Activated CD8-positive, alpha-beta T cell treated with anti-CD3 and anti-CD28 coated beads, Interleukin-2, amount 10 ng/mL, durations not matched to agents 7 days and 5 days (primary cell): Measurements from ENCODE around the gene VHLL. TPM values are rescaled to one million over a fixed set of nuclear protein-coding genes. Genes with fewer than 3 reads are reported as not detected.

ENCODE experiments used
- ATAC-seq: fragments of 150-1000 bp; cut with Tn5 transposase; one replicate; pipeline ENCODE4 v1.10.0; 2021; ENCODE audit warnings: moderate library complexity
- CTCF ChIA-PET: fragments of 350-600 bp; sonication (Branson Sonifier 250); formaldehyde crosslinking; loops from one replicate; lab custom pipeline; 2021; ENCODE audit warnings: antibody characterized with exemption; lab: Charles Lee
- POLR2A ChIA-PET: fragments of 350-600 bp; sonication (Branson Sonifier 250); formaldehyde crosslinking; loops from one replicate; lab custom pipeline; 2021; ENCODE audit warnings: antibody characterized with exemption; lab: Charles Lee
- DNase-seq: peaks from one replicate; pipeline ENCODE4 v3.0.0-alpha.2; 2020
- H3K27ac Mint-ChIP-seq: one replicate; pipeline ENCODE4 v1.8.0; 2021; ENCODE audit warnings: mild to moderate bottlenecking, mixed read lengths
- H3K27me3 Mint-ChIP-seq: one replicate; pipeline ENCODE4 v1.8.0; 2021; ENCODE audit warnings: low read depth, mixed read lengths
- H3K36me3 Mint-ChIP-seq: one replicate; pipeline ENCODE4 v1.8.0; 2021; ENCODE audit warnings: low read depth, mixed read lengths
- H3K4me1 Mint-ChIP-seq: one replicate; pipeline ENCODE4 v1.8.0; 2021; ENCODE audit warnings: low read depth, mixed read lengths
- H3K4me3 Mint-ChIP-seq: one replicate; pipeline ENCODE4 v1.8.0; 2021; ENCODE audit warnings: mild to moderate bottlenecking, mixed read lengths
- H3K9me3 Mint-ChIP-seq: one replicate; pipeline ENCODE4 v1.8.0; 2022; ENCODE audit warnings: mixed read lengths; ENCODE audit not compliant: insufficient read depth
- total RNA-seq, 2 experiments: library from RNA; stranded (reverse); gene quantifications; one replicate each; pipeline ENCODE4 v1.2.3, GENCODE V29; 2021

The VHLL gene
- total RNA-seq, 2 experiments from 2014 or later: not detected

- ATAC-seq: no peak
- no peak overlapping the region for H3K4me3 Mint-ChIP-seq
- peaks cover 37% of the 10 kb centered on the region for H3K4me1 Mint-ChIP-seq
- H3K27ac Mint-ChIP-seq: no peak overlapping the region
- H3K36me3 Mint-ChIP-seq: peaks cover 39% of the 10 kb centered on the region
- CTCF ChIA-PET: interaction anchor here (0.6 to 4.5 kb wide), 12 partner anchors 8 to 424 kb away, joined by 3 to 29 read pairs (median 4); no protein-coding TSS in a partner anchor
- no peaks in the 10 kb centered on the region for H3K27me3 Mint-ChIP-seq
- H3K9me3 Mint-ChIP-seq: no peaks in the 10 kb centered on the region
- DNase-seq: no peak
- POLR2A ChIA-PET: interaction anchor here (1.0 to 1.3 kb wide), 2 partner anchors 9 to 20 kb away, joined by 3 to 4 read pairs; no protein-coding TSS in a partner anchor
Observed at GRCh38 chr1:156279837-156280236, 19.3 kb downstream of the VHLL start.

DNA sequence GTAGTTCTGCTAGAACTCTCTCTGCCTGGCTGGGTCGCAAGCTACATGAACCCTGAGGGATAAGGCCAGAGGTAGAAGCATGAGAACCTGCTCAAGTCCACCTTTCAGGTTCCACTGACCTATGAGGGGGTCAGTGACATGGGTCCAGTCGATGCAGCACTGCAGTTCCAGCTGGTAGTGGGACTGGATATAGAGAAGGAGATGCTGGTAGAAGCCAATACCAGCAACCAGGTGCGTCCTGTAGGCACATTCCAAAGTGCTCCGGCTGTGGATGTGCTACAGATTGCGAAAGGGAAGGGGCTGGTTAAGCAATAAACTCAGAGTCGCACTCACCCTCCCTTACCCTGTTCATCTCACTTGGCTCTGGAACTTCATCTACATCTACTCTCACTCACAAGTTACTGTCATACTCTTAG, 22.1 kb downstream of the VHLL start:
- peak overlapping the region; percentile 21 for H3K27ac Mint-ChIP-seq
- ChIA-PET POLR2A (no interaction called here), CTCF (interaction anchor here (1.1 to 1.6 kb wide), 2 partner anchors 136 to 180 kb away, joined by 4 read pairs; no protein-coding TSS in a partner anchor)
- no peaks in the 10 kb centered on the region for H3K27me3 Mint-ChIP-seq
- ATAC-seq (no peak), DNase-seq (no peak)
- H3K4me1 Mint-ChIP-seq: peaks cover 21% of the 10 kb centered on the region
- H3K36me3 Mint-ChIP-seq: peaks cover 63% of the 10 kb centered on the region
- H3K9me3 Mint-ChIP-seq: no peaks in the 10 kb centered on the region
- no peak overlapping the region for H3K4me3 Mint-ChIP-seq

DNA sequence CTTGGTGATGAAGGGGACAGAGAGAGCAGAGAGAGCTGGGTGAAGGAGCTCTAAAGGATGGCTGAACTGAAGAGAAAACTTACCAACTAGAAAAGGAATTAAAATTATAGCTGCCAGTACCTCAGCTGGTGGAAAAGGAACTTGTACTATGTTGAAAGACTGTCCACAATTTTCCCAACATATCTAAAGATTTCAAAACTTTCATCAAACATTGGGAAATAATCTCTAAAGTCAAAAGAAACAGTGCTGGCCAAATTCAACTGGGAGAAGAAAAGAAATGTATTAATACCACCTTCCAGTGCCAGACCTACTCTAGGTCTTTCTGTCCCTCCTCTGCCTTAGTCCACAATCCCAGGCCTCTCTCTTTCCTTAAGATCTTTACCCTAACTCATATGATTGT, 22.6 kb downstream of the VHLL start:
- no peak for ATAC-seq
- Mint-ChIP-seq H3K27me3 (no peaks in the 10 kb centered on the region), H3K36me3 (peaks cover 65% of the 10 kb centered on the region), H3K27ac (peak overlapping the region; percentile 37), H3K9me3 (no peaks in the 10 kb centered on the region), H3K4me1 (peaks cover 20% of the 10 kb centered on the region), H3K4me3 (no peak overlapping the region)
- POLR2A ChIA-PET: interaction anchor here (1.4 kb wide), 1 partner anchor 31 kb away, joined by 3 read pairs; no protein-coding TSS in a partner anchor
- CTCF ChIA-PET: interaction anchor here (1.1 to 1.6 kb wide), 2 partner anchors 135 to 180 kb away, joined by 4 read pairs; no protein-coding TSS in a partner anchor
- no peak for DNase-seq

- Mint-ChIP-seq H3K27ac (no peak overlapping the region), H3K4me3 (no peak overlapping the region), H3K9me3 (no peaks in the 10 kb centered on the region), H3K27me3 (no peaks in the 10 kb centered on the region), H3K36me3 (peaks cover 68% of the 10 kb centered on the region), H3K4me1 (no peaks in the 10 kb centered on the region)
- no peak for ATAC-seq
- POLR2A ChIA-PET: interaction anchor here (1.6 to 2.7 kb wide), 2 partner anchors 10 to 12 kb away, joined by 4 to 12 read pairs; partner anchors contain the start of gene SMG5
- CTCF ChIA-PET: interaction anchor here (3.0 kb wide), 1 partner anchor 10 kb away, joined by 12 read pairs; no protein-coding TSS in a partner anchor
- no peak for DNase-seq
Observed at GRCh38 chr1:156270314-156270713, 28.8 kb downstream of the VHLL start.

DNA sequence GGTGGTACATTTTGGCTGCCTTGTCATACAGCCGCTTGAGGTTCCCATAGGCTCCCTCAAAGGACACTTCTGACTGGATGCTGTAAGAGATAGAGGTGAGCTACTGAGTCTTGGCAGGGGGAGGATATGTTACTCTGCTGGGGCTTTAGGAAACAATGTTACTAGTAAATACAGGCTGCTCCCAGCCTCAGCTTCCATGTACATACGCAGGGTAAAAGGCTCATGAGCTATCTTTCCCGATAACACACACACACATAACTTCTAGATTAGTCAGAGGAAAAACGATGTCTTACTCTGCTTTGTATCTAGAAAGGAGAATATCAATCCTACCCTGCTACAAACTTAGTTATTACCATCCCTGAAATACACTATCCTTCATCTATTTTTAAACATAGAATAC, 30.8 kb downstream of the VHLL start:
- ATAC-seq (no peak), DNase-seq (no peak)
- Mint-ChIP-seq H3K4me1 (no peaks in the 10 kb centered on the region), H3K4me3 (no peak overlapping the region), H3K9me3 (no peaks in the 10 kb centered on the region), H3K36me3 (peaks cover 65% of the 10 kb centered on the region), H3K27ac (no peak overlapping the region), H3K27me3 (no peaks in the 10 kb centered on the region)
- POLR2A ChIA-PET: interaction anchor here (0.6 kb wide), 1 partner anchor 291 kb away, joined by 3 read pairs; no protein-coding TSS in a partner anchor
- CTCF ChIA-PET: no interaction called here

GRCh38 chr1:156266051-156266450, 33.1 kb downstream of the VHLL start:
- ATAC-seq (no peak), DNase-seq (no peak)
- H3K27ac Mint-ChIP-seq: no peak overlapping the region
- H3K4me3 Mint-ChIP-seq: no peak overlapping the region
- H3K9me3 Mint-ChIP-seq: no peaks in the 10 kb centered on the region
- no peaks in the 10 kb centered on the region for H3K27me3 Mint-ChIP-seq
- ChIA-PET CTCF (interaction anchor here (2.0 kb wide), 1 partner anchor 54 kb away, joined by 6 read pairs; no protein-coding TSS in a partner anchor), POLR2A (no interaction called here)
- no peaks in the 10 kb centered on the region for H3K4me1 Mint-ChIP-seq
- H3K36me3 Mint-ChIP-seq: peaks cover 61% of the 10 kb centered on the region

- DNase-seq (no peak), ATAC-seq (no peak)
- peaks cover 1% of the 10 kb centered on the region for H3K4me1 Mint-ChIP-seq
- H3K27me3 Mint-ChIP-seq: no peaks in the 10 kb centered on the region
- H3K4me3 Mint-ChIP-seq: no peak overlapping the region
- H3K36me3 Mint-ChIP-seq: peaks cover 77% of the 10 kb centered on the region
- no peaks in the 10 kb centered on the region for H3K9me3 Mint-ChIP-seq
- POLR2A ChIA-PET: no interaction called here
- H3K27ac Mint-ChIP-seq: no peak overlapping the region
- CTCF ChIA-PET: interaction anchor here (1.4 kb wide), 1 partner anchor 55 kb away, joined by 3 read pairs; no protein-coding TSS in a partner anchor
Observed at GRCh38 chr1:156263288-156263655, 35.8 kb downstream of the VHLL start.

DNA sequence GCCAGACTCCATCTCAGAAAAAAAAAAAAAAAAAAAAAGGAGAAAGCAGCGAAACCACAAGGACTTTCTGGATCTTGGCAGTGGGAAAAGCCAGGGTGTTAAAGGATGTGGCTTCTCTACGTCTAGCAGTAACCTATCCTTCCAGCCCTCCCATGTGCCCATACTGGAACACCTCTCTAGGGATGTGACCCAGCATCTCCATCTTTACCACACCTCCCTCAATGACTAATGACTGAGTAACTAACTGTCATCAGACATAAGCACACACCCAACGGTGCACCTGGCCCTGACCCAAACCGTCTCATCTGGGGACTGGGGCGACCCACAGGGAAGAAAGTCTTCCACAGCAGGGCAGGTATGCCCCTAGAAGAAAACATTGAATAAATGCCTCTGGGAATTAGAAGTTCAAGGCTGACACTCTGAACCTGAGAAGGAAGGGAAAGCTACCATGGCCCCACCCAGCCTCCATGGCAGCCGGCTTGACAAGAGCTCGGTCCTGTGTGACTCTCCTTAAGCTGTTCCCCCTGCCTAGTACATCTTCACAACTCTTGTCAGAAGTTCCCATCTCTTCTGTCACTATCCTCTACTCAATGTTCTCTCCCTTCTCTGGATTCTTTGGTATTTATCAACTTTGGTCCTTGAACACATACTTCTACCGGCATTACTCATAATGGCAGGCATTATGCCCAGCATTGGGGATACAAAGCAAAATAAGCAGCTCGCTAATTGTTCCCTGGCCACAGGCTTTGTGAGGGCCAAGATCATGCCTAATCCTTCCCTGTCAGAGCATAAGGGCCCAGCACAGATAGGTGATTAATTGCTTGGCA, 36.4 kb downstream of the VHLL start:
- CTCF ChIA-PET: interaction anchor here (1.4 kb wide), 1 partner anchor 56 kb away, joined by 3 read pairs; no protein-coding TSS in a partner anchor
- POLR2A ChIA-PET: no interaction called here
- H3K4me1 Mint-ChIP-seq: peaks cover 7% of the 10 kb centered on the region
- DNase-seq (no peak), ATAC-seq (no peak)
- H3K4me3 Mint-ChIP-seq: no peak overlapping the region
- no peaks in the 10 kb centered on the region for H3K9me3 Mint-ChIP-seq
- H3K36me3 Mint-ChIP-seq: peaks cover 77% of the 10 kb centered on the region
- peak overlapping the region; percentile 2 for H3K27ac Mint-ChIP-seq
- no peaks in the 10 kb centered on the region for H3K27me3 Mint-ChIP-seq

GRCh38 chr1:156260896-156261295, 38.2 kb downstream of the VHLL start:
- Mint-ChIP-seq H3K9me3 (no peaks in the 10 kb centered on the region), H3K36me3 (peaks cover 71% of the 10 kb centered on the region), H3K4me1 (peaks cover 16% of the 10 kb centered on the region), H3K27ac (peak overlapping the region; percentile 43), H3K4me3 (no peak overlapping the region), H3K27me3 (no peaks in the 10 kb centered on the region)
- POLR2A ChIA-PET: interaction anchor here (1.7 kb wide), 1 partner anchor 22 kb away, joined by 7 read pairs; the partner anchor contains the start of gene SMG5
- DNase-seq: no peak
- ATAC-seq: no peak
- CTCF ChIA-PET: interaction anchor here (0.7 to 1.1 kb wide), 3 partner anchors 59 to 120 kb away, joined by 3 to 7 read pairs (median 3); no protein-coding TSS in a partner anchor

DNA sequence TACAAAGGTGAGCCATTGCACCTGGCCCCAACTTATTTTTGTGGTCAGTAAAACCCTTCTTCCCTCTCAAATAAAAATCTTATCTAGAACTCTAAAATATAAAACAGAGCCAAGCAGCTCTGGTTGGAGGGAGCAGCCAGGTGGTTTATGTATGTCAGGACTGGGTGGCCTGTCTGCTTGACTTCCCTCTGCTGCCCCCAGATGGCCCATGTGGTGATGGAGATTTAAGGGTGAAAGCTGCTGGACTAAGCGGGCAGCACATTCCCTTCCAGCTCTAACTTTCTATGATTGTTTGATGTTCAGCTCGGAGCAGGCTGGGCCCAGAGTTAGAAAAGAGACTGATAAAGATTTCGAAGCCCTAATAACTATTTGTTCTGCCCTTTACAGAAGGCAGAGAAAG, 39.3 kb downstream of the VHLL start:
- Mint-ChIP-seq H3K27me3 (no peaks in the 10 kb centered on the region), H3K4me3 (no peak overlapping the region), H3K36me3 (peaks cover 63% of the 10 kb centered on the region), H3K9me3 (no peaks in the 10 kb centered on the region), H3K4me1 (peaks cover 16% of the 10 kb centered on the region), H3K27ac (no peak overlapping the region)
- POLR2A ChIA-PET: interaction anchor here (1.4 to 1.7 kb wide), 2 partner anchors 20 to 23 kb away, joined by 3 to 7 read pairs; partner anchors contain the start of gene SMG5
- DNase-seq (no peak), ATAC-seq (no peak)
- CTCF ChIA-PET: interaction anchor here (0.9 to 1.5 kb wide), 8 partner anchors 8 to 163 kb away, joined by 3 to 7 read pairs (median 3); partner anchors contain the start of genes BGLAP and SLC25A44

GRCh38 chr1:156258859-156259258, 40.2 kb downstream of the VHLL start:
- ATAC-seq (no peak), DNase-seq (no peak)
- Mint-ChIP-seq H3K9me3 (no peaks in the 10 kb centered on the region), H3K27ac (no peak overlapping the region), H3K36me3 (peaks cover 61% of the 10 kb centered on the region), H3K4me1 (peaks cover 16% of the 10 kb centered on the region), H3K27me3 (no peaks in the 10 kb centered on the region), H3K4me3 (no peak overlapping the region)
- ChIA-PET POLR2A (interaction anchor here (1.4 kb wide), 1 partner anchor 21 kb away, joined by 3 read pairs; no protein-coding TSS in a partner anchor), CTCF (interaction anchor here (0.9 to 1.5 kb wide), 4 partner anchors 8 to 104 kb away, joined by 3 to 6 read pairs (median 4); partner anchors contain the start of gene BGLAP)
